GM21447 (cell line): ENCODE results near the gene PKDCC.

Source experiments
- ATAC-seq: cut with Tn5 transposase; IDR thresholded peaks from one replicate; pipeline ENCODE4 v1.9.1; 2021; ENCODE audit not compliant: unreplicated experiment

Gene PKDCC, protein sequence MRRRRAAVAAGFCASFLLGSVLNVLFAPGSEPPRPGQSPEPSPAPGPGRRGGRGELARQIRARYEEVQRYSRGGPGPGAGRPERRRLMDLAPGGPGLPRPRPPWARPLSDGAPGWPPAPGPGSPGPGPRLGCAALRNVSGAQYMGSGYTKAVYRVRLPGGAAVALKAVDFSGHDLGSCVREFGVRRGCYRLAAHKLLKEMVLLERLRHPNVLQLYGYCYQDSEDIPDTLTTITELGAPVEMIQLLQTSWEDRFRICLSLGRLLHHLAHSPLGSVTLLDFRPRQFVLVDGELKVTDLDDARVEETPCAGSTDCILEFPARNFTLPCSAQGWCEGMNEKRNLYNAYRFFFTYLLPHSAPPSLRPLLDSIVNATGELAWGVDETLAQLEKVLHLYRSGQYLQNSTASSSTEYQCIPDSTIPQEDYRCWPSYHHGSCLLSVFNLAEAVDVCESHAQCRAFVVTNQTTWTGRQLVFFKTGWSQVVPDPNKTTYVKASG

DNA sequence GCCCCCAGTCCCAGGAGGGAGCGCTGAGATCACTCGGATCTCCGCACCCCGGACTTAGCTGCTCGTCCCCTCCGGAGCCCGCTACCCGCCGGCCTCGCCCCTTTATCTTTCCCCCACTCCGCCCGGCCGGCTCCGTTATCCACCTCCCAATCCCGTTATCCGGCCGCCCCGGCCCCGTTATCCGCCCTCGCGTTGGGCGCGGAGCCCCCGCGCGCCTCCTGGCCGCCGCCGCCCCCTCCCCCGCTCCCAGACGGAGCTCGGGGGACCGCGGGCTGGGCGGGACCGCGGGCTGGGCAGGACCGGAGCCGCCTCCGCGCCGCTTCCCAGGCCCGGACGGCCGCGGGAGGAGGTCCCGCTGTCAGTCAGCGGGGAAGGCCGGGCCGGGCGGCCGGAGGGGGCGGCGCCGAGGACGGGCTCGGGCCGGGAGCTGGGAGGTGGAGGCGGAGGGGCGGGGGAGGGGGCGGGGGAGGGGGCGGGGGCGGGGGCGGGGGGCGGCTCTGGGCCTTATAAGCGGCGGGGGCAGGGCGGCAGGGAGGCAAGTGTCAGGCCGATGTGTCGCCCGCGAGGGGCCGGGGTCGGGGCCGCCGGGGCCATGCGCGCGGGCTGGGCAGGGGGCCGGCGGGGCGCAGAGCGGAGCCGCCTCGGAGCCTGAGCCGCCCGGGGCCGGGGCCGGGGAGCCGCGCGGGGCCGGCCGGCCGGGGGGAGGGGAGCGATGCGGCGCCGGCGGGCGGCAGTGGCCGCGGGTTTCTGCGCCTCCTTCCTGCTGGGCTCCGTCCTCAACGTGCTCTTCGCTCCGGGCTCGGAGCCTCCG, at the start of gene PKDCC:
PKDCC (plus strand) TSS at position 534 of the 811 bp plus-strand sequence; CDS start at position 713, 179 bp downstream.
- peak; percentile 65 for ATAC-seq

DNA sequence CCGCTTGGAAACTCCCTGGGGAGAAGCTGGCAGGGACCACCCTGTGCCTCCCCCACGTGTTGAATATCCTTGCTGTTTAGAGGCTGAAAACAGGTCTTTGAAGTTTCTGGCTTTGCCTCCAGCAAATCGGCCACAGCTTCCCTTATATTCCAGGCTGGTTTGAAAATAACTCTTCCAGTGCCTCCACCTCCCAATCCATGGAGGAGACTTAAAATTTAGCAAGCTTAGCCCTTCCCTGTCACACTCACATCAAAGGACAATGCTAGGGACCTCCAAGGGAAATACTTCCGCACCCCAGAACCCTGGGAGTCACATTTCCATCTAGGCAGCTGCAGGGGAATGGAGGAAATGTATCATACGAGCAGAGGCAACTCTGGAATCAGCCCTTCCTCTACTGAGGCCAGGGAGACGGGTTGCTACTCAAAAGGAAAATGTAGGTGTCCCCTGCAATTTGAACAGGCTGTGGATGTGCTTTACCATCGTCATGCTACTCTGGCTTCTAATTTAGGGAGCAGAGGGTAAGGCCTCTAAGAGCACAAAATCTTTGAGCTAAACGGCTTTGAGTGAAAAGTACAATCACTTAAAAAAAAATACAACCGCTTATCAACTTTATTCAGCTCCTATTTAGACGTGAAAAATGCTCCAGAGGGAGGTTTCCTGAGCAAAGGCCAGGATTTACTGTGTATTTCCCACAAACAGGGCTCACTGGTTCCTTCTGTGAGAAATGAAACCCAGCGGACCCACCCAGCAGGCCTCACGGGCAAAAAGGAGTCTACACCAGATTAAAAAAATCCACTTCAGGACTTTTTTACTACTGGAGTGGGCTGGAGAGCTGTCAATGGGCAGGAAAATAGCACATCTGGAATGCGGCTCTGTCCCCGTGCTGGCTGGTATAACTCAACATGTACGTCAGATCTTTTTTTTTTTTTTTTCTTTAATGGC, 49.4 kb upstream of the PKDCC start:
- ATAC-seq: no peak

- ATAC-seq: no peak
These were observed 48.7 kb upstream of the PKDCC start for GRCh38 chr2:41999128-41999480.

DNA sequence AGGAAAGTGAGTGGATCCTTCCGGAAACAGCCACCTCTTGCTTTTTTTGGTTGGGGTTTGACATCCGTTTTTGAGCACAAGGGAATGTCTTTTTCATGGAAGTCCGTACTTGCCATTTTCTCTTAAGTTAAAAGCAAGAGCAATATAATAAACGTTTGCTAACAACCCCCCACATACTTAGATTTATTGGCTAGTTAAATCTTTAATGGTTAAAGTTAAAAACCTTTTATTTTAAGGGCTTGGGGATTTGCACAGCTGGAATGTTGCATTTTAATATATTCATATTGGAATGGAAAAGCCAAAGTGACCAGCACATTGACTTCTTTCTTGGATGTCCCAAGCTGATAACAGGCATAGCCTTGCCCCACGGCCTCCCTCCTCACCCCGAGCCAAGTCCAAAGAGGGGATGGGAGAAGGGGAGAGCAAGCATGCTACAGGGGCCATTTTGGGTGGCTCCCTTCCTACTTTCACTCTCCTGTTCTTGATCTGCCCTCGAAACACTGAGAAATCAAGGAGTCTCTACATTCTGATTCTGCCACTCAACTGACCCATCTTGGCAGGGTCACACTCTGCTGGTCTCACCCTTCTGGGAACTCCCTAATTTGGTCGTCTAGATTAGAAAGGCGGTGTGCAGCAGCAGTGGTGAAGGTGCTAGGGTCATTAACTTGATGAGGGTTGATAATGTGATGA, 48.1 kb upstream of the PKDCC start:
- no peak for ATAC-seq

DNA sequence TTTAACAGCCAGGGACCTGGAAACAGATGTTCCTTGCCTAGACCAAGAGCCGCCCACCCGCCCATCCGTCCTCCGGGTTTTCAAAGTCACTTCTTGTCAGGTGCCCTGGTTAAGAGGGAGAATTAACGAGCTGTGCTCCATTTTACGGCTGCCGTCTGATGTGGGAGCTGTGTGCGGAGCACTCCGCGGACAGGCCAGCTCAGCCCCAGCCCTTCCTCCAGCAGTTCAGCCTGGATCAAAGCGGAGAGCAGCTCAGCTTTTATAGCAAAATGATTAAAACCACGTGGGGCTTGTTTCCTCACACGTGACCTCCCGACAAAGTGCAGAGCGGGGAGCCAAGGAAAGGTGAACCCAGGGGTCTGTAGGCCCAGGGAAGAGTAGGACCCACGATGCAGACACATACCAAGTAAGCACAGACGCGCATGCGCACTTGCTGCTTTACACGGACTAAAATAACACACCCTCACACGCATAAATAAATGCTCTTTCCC, 46.1 kb upstream of the PKDCC start:
- no peak for ATAC-seq

- ATAC-seq: no peak
These were observed 40.3 kb upstream of the PKDCC start for GRCh38 chr2:42007551-42007950.

- ATAC-seq: no peak
These were observed 39.4 kb upstream of the PKDCC start for GRCh38 chr2:42008241-42008921.

- ATAC-seq: no peak
These were observed 37.9 kb upstream of the PKDCC start for GRCh38 chr2:42009657-42010580.

DNA sequence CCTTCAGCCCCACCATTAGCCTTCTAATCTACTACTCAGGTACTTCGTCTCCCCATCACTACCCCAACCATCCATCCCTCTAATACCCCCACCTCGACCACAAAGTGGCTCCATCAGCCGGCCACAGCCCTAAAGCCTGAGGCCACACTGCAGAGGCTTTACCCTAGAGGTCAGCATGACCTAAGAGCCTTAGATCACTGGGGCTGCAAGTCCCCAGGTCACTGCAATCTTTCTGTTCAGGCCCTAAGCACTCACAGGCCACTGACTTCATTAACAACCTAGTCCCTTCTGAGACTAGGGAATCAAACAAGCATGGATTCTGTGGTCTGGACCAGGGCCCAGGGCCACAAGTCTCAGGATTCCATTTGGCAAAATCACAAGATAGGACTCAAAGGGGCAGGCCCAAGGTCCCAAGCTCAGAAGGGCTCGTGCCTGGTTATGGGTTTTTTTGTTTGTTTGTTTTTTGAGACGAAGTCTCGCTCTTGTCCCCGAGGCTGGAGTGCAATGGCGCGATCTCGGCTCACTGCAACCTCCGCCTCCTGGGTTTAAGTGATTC, 37.0 kb upstream of the PKDCC start:
- ATAC-seq: no peak

DNA sequence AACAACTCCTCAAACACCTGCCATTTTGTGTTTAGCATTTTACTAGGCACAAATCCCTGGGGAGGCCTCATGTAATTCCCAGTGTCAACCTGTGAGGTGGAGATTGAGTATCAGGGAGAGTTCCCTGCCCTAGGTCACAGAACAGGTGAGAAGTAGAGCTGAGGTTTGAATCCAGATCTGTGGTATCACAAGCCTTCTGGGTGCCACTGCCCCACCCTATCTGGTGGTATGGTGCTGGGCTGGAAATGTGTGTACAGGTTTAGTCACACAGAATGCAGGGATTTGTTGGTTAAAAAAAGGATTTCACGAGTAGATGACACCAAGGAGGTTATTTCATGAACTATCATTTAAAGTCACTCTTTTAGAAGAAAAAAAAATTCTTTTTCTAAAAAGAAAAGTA, 35.7 kb upstream of the PKDCC start:
- no peak for ATAC-seq

DNA sequence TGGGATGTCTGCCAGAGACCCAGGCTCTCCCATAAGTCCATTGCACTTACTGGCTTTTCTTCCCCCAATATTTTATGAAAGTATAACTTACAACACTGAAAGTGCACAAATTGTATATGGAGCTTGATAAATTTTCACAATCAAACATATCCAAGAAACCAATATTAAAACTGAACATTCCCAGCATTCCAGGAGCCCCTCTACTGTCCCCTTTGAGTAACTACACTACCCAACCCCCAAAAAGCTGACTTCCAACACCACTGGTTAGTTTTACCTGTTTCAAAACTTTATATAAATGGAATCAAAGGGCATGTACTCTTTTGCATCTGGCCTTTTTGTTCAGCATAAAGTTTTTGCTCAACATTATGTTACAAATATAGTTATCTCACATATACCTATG, 35.2 kb upstream of the PKDCC start:
- ATAC-seq: no peak

GRCh38 chr2:42013409-42013808, 34.4 kb upstream of the PKDCC start:
- no peak for ATAC-seq

DNA sequence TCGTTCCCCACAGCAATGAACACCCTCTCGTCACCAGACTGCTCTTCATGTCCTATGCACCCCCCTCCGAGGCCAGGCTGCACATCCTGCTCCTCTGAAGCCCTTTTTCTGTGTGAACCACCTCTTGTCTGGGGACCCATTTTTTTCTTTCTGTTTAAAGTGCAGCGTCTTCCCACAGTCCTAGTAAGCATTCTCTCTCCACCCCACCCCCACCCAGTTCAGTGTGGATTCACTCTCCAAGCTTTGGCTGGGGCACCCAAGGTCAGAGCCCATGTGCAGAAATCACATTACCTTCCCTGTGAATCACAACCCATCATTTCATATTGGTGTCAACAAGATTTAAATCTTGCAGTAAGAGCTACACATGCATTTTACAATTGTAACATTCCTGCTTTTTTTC, 26.4 kb upstream of the PKDCC start:
- no peak for ATAC-seq

DNA sequence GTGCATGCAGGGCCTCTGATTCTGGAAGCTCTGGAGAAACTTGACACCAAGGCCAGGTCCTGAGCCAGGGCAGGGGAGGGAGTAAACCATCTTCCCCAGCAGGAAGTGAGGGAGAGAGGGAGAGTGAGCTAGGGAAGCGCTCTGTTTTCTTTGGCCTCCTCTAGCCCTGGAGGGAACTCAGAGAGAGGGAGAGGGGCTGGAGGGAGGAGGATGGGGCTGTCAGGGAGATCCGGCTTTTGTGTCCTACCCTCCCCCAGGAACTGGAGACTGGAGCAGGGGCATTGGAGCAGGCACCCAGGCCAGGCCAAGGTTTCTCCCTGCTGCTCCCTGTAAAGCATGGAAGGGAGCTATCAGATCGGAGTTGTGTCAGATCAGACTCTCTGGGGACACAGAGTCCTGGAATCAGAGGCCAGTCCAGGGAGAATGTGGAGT, 22.7 kb upstream of the PKDCC start:
- ATAC-seq: no peak

DNA sequence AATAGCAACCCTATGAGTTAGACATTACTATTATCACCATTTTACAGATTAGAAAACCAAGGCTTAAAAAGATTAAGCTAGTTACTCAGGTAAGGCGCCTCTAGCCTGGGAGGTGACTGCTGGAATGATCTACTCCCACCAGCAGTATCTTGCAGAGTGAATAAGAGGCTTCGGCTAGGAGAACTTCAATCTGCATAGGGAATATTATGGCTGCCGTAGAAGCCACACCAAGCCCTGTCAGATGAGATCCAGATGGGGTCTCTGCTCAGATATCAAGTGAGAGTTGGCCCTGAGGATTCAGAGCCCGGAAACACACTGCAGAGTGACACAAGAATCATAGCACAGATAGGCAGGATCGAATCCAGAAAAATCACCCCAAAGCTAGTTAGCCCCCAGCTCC, 21.5 kb upstream of the PKDCC start:
- ATAC-seq: no peak

DNA sequence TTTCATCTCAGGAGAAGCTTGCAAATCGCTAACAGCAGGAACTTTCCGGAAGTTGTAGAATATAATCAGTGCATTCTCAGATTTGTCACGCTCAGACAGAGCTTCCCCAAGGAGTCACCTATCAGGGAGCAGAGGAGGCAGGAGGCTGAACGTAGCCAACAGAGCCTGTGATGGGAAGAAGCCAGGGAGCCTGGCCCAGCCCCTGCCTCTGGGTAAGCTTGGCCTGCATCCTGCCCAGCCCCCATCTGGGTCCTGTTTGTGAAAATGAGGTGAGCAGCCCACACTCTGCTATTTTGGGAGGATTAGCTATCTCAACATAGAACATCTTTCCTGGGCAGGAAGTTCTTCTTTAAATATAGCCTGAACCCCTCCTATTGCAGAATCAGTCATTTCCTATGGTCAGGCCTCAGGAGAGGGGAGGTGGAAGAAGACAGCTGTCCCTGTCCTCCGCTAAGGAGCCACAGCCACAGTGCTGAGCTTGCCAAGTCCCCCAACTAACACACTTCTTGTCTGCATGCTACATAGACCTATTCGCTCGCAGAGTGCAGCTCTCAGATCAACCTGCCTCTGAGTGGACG, 19.2 kb upstream of the PKDCC start:
- ATAC-seq: peak; percentile 89

DNA sequence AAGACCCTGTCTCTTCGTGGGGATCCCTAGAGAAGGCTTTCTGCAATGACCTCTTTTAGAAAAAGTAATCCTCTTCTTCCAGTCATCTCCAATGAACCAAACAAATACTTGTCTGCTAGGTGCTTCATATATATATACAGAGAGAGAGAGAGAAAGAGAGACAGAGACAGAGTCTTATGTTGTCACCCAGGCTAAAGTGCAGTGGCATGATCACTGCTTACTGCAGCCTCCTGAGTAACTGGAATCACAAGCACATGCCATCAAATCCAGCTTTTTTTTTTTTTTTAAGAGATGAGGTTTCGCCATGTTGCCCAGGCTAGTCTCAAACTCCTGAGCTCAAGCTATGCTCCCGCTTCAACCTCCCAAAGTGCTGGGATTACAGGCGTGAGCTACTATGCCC, 18.6 kb upstream of the PKDCC start:
- peak; percentile 6 for ATAC-seq

DNA sequence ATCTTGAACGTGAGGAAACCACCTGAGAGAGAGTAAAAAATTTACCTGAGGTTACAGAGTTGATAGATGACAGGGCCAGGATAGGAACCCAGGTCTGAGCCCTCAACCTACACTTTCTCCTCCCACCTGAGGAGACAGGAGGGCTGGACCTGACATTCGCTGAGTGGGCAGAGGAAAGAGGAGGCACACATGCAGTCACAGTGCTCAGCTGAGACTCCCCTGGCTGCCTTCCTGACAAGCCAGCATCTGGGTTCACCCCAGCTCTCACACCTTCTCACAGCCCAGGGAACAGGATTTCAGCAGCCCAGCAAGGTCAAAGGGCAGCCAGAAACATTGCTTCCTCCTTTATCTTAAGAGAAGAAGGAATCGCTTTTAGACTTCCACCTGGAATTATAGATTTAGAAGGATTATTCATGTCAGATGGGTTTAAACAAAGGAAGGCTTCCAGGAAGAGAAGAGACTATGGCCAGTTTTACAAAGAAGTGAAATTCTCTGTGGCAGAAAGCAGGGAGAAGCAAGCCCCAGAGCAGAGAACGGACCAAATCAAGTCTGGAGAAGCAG, 18.1 kb upstream of the PKDCC start:
- ATAC-seq: no peak
